WI38 (cell line): ENCODE results near the gene NOP16.

ENCODE experiments used
- H3K4me3 ChIP-seq: 2 replicates; pipeline ENCODE4 v1.5.1; 2011; ENCODE audit warnings: low read depth, mild to moderate bottlenecking, control low read depth, low read length
- CTCF ChIP-seq: IDR thresholded peaks from 2 replicates; pipeline ENCODE4 v1.5.1; 2012; ENCODE audit warnings: low read depth, mild to moderate bottlenecking, control low read depth, low read length

Gene NOP16

GRCh38 chr5:176400382-176401156 is 12.2 kb upstream of the NOP16 start:
- H3K4me3 ChIP-seq: no peak overlapping the region
- TF ChIP-seq CTCF: no peak

- H3K4me3 ChIP-seq: no peak overlapping the region
- no peak for TF ChIP-seq CTCF
Measured at GRCh38 chr5:176397736-176398420, 9.5 kb upstream of the NOP16 start.

GRCh38 chr5:176396330-176396729 is 7.9 kb upstream of the NOP16 start:
- no peak overlapping the region for H3K4me3 ChIP-seq
- no peak for TF ChIP-seq CTCF

GRCh38 chr5:176394881-176395675 is 6.7 kb upstream of the NOP16 start:
- no peak overlapping the region for H3K4me3 ChIP-seq
- TF ChIP-seq CTCF: no peak

GRCh38 chr5:176394096-176394495 is 5.7 kb upstream of the NOP16 start:
- no peak for TF ChIP-seq CTCF
- no peak overlapping the region for H3K4me3 ChIP-seq

- H3K4me3 ChIP-seq: no peak overlapping the region
- TF ChIP-seq CTCF: no peak
Measured at GRCh38 chr5:176392526-176392925, 4.1 kb upstream of the NOP16 start.
